ENCODE results near the gene FAM136A.
A peak's percentile ranks its signal among the peaks of the same experiment; 100 is the strongest.
"Not testable (repeated sequence)": the region's sequence is repeated elsewhere in the genome, so short reads cannot be mapped to it uniquely, and the experiment has no call there.

Gene FAM136A

GRCh38 chr2:70301344-70302194 is at the start of gene FAM136A:
FAM136A (minus strand) TSS chr2:70302067; CDS start chr2:70302011, 56 bp downstream.
- DNase-seq = peak; percentile 77

- DNase-seq = no peak
Measured at GRCh38 chr2:70349921-70350685, 48.2 kb upstream of the FAM136A start.

- no peak for DNase-seq
Measured at GRCh38 chr2:70347831-70348230, 46.0 kb upstream of the FAM136A start.

GRCh38 chr2:70344195-70344594 is 42.3 kb upstream of the FAM136A start:
- no peak for DNase-seq

- no peak for DNase-seq
Measured at GRCh38 chr2:70341477-70341765, 39.6 kb upstream of the FAM136A start.

- peak; percentile 24 for DNase-seq
Measured at GRCh38 chr2:70340761-70341476, 39.1 kb upstream of the FAM136A start.

GRCh38 chr2:70340075-70340474 is 38.2 kb upstream of the FAM136A start:
- DNase-seq = no peak

GRCh38 chr2:70336552-70336951 is 34.7 kb upstream of the FAM136A start:
- DNase-seq = no peak

- DNase-seq = no peak
Measured at GRCh38 chr2:70331012-70331411, 29.1 kb upstream of the FAM136A start.

- DNase-seq = no peak
Measured at GRCh38 chr2:70330476-70330875, 28.6 kb upstream of the FAM136A start.

- DNase-seq = peak; percentile 5
Measured at GRCh38 chr2:70328921-70329561, 27.2 kb upstream of the FAM136A start.

- DNase-seq = no peak
Measured at GRCh38 chr2:70325875-70326274, 24.0 kb upstream of the FAM136A start.

GRCh38 chr2:70322518-70322917 is 20.7 kb upstream of the FAM136A start:
- no peak for DNase-seq

GRCh38 chr2:70321370-70321769 is 19.5 kb upstream of the FAM136A start:
- no peak for DNase-seq

- no peak for DNase-seq
Measured at GRCh38 chr2:70314640-70315039, 12.8 kb upstream of the FAM136A start.

GRCh38 chr2:70312560-70312959 is 10.7 kb upstream of the FAM136A start:
- DNase-seq = no peak

GRCh38 chr2:70310899-70311298 is 9.0 kb upstream of the FAM136A start:
- no peak for DNase-seq

- no peak for DNase-seq
Measured at GRCh38 chr2:70305531-70305930, 3.7 kb upstream of the FAM136A start.

- peak; percentile 50 for DNase-seq
Measured at GRCh38 chr2:70304498-70304897, 2.6 kb upstream of the FAM136A start.

- DNase-seq = no peak
Measured at GRCh38 chr2:70303186-70303585, 1.3 kb upstream of the FAM136A start.

GRCh38 chr2:70302195-70302546 is 304 bp upstream of the FAM136A start:
- DNase-seq = not testable (repeated sequence)

GRCh38 chr2:70300771-70301343 is 1.0 kb downstream of the FAM136A start:
- DNase-seq = no peak

GRCh38 chr2:70297828-70298227 is 4.0 kb downstream of the FAM136A start:
- not testable (repeated sequence) for DNase-seq

All from NCI-H510A (cell line).